ENCODE data around the gene TASOR2. TPM values are rescaled to one million over a fixed set of nuclear protein-coding genes. Genes with fewer than 3 reads are reported as not detected.

Gene TASOR2
- total and polyA plus RNA-seq, 9 of the 15 experiments (the other 6 are each of a cell fraction or from before 2014, with no cell fraction given), result 12.7 to 75.3 (median 52.3) TPM

DNA sequence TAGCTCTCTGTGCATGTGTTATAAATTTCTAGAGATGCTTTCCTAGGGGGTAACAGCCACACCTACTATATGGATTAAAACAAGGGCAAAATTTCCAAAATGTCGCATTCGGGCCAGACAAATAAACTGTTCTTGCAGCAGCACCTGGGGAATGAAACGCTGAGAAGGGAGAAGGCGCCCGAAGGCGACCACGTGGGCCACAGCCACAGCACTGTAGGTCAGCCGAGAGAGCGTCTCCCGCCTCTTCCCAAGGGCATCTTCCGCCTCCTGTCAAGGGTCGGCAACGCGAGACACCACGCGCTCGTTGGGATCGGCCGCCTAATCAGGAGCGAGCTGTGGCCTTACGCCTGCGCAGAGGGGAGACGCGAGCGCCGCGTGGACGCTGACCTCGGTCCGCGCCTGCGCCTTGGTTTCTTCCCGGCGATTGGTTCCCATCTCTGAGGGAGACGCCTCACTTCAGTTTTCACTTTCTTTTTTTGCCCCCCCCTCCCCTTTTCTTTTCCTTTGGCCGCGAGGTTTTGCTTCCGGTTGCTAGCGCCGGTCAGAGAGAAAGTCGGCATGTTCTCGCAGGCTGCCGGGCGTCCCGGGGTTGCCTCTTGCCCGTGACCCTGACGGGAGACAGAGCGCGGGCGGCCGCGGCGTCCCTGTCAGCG lies at the start of gene TASOR2 (continued):
- TF ChIP-seq, protein P1, sequence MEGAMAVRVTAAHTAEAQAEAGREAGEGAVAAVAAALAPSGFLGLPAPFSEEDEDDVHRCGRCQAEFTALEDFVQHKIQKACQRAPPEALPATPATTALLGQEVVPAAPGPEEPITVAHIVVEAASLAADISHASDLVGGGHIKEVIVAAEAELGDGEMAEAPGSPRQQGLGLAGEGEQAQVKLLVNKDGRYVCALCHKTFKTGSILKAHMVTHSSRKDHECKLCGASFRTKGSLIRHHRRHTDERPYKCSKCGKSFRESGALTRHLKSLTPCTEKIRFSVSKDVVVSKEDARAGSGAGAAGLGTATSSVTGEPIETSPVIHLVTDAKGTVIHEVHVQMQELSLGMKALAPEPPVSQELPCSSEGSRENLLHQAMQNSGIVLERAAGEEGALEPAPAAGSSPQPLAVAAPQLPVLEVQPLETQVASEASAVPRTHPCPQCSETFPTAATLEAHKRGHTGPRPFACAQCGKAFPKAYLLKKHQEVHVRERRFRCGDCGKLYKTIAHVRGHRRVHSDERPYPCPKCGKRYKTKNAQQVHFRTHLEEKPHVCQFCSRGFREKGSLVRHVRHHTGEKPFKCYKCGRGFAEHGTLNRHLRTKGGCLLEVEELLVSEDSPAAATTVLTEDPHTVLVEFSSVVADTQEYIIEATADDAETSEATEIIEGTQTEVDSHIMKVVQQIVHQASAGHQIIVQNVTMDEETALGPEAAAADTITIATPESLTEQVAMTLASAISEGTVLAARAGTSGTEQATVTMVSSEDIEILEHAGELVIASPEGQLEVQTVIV (CRISPR knock-in tag; IDR thresholded peaks at IDR 0.05; ENCODE audit: borderline replicate concordance), result no peak
- TF ChIP-seq, protein P2, sequence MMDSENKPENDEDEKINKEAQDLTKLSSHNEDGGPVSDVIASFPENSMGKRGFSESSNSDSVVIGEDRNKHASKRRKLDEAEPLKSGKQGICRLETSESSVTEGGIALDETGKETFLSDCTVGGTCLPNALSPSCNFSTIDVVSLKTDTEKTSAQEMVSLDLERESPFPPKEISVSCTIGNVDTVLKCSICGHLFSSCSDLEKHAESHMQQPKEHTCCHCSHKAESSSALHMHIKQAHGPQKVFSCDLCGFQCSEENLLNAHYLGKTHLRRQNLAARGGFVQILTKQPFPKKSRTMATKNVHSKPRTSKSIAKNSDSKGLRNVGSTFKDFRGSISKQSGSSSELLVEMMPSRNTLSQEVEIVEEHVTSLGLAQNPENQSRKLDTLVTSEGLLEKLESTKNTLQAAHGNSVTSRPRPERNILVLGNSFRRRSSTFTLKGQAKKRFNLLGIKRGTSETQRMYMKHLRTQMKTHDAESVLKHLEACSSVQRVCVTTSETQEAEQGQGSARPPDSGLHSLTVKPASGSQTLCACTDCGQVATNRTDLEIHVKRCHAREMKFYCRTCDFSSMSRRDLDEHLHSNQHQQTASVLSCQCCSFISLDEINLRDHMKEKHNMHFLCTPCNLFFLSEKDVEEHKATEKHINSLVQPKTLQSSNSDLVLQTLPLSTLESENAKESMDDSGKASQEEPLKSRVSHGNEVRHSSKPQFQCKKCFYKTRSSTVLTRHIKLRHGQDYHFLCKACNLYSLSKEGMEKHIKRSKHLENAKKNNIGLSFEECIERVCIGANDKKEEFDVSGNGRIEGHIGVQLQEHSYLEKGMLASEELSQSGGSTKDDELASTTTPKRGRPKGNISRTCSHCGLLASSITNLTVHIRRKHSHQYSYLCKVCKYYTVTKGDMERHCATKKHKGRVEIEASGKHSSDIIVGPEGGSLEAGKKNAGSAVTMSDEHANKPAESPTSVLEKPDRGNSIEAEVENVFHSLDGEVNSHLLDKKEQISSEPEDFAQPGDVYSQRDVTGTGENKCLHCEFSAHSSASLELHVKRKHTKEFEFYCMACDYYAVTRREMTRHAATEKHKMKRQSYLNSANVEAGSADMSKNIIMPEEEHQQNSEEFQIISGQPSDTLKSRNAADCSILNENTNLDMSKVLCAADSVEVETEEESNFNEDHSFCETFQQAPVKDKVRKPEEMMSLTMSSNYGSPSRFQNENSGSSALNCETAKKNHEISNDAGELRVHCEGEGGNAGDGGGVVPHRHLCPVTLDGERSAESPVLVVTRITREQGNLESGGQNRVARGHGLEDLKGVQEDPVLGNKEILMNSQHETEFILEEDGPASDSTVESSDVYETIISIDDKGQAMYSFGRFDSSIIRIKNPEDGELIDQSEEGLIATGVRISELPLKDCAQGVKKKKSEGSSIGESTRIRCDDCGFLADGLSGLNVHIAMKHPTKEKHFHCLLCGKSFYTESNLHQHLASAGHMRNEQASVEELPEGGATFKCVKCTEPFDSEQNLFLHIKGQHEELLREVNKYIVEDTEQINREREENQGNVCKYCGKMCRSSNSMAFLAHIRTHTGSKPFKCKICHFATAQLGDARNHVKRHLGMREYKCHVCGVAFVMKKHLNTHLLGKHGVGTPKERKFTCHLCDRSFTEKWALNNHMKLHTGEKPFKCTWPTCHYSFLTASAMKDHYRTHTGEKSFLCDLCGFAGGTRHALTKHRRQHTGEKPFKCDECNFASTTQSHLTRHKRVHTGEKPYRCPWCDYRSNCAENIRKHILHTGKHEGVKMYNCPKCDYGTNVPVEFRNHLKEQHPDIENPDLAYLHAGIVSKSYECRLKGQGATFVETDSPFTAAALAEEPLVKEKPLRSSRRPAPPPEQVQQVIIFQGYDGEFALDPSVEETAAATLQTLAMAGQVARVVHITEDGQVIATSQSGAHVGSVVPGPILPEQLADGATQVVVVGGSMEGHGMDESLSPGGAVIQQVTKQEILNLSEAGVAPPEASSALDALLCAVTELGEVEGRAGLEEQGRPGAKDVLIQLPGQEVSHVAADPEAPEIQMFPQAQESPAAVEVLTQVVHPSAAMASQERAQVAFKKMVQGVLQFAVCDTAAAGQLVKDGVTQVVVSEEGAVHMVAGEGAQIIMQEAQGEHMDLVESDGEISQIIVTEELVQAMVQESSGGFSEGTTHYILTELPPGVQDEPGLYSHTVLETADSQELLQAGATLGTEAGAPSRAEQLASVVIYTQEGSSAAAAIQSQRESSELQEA (IDR thresholded peaks at IDR 0.05; ENCODE audit: low read depth), result no peak
- TF ChIP-seq MIER1 (IDR thresholded peaks at IDR 0.05; ENCODE audit: low read depth) (no peak), HSF4 (CRISPR knock-in tag; IDR thresholded peaks at IDR 0.05; ENCODE audit: borderline replicate concordance) (peak; percentile 68; the same call in 1 of the 2 replicates), STAG1 (CRISPR knock-in tag; IDR thresholded peaks at IDR 0.05; ENCODE audit: borderline replicate concordance) (peak; percentile 22; the same call in 1 of the 2 replicates), GTF2E2 (tag; IDR thresholded peaks at IDR 0.05) (peak; percentile 62; the same call in 1 of the 2 replicates), SNRNP70 (optimal IDR thresholded peaks at IDR 0.05; ENCODE audit: low read depth, low read length) (no peak), ZNF583 (CRISPR knock-in tag; IDR thresholded peaks at IDR 0.05) (peak; percentile 93), FOXK1 (CRISPR knock-in tag; IDR thresholded peaks at IDR 0.05; ENCODE audit: borderline replicate concordance) (peak; percentile 90; the same call in 1 of the 2 replicates)
- TF ChIP-seq, protein P3, sequence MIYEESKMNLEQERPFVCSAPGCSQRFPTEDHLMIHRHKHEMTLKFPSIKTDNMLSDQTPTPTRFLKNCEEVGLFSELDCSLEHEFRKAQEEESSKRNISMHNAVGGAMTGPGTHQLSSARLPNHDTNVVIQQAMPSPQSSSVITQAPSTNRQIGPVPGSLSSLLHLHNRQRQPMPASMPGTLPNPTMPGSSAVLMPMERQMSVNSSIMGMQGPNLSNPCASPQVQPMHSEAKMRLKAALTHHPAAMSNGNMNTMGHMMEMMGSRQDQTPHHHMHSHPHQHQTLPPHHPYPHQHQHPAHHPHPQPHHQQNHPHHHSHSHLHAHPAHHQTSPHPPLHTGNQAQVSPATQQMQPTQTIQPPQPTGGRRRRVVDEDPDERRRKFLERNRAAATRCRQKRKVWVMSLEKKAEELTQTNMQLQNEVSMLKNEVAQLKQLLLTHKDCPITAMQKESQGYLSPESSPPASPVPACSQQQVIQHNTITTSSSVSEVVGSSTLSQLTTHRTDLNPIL (CRISPR knock-in tag; IDR thresholded peaks at IDR 0.05), result no peak
- TF ChIP-seq, protein P4, sequence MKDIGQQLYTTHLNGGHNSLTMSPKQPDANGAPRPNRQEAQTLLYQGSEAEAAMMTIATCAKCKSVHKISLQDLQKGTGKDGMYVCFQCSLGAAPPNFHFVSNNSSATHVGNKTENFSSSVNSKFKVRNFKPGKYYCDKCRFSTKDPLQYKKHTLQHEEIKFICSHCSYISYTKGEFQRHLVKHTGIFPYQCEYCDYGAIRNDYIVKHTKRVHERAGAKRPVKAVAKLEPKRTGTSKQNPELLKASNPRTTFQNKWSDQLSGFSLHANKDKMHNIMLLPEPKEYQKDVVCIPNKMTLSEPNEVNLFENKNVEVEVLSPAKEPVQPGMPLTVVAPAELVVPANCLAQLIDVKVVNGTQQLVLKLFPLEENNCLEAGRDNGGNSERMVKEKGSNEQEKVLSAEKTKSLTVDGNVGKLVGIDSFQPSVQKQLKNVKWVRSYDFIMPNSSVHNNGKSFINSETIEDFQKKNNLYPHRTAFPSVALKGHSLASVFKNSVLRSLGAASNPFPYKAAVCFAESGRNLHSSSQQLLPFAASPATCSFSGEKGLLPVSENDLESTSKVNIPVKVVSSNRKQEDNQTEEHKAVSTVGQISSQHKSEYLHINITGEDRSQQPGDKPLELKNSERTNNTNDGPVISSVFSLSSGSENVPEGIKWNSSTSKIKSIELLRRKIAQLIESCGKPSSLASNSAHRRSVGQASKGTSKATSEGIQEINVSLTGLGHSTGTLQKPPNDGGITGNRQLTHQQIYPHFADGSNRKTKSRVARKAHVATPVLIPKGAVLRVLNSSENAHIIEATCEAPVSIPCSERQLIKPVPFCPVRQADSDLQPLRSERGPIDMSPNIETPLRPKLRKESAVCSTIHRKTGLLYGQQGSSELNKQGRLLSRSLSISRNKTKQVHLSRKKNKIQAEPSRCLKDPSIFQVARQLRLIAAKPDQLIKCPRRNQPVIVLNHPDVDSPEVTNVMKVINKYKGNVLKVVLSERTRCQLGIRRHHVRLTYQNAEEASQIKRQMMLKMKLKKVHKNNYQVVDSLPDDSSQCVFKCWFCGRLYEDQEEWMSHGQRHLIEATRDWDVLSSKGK (CRISPR knock-in tag; IDR thresholded peaks at IDR 0.05), result no peak

All from K562 (cell line).